ENCODE measurements around the gene COMTD1. TPM values are rescaled to one million over a fixed set of nuclear protein-coding genes. Genes with fewer than 3 reads are reported as not detected.

COMTD1 gene
- total and polyA plus RNA-seq, 7 donors: 7.8 to 147 (median 11.4) TPM

DNA sequence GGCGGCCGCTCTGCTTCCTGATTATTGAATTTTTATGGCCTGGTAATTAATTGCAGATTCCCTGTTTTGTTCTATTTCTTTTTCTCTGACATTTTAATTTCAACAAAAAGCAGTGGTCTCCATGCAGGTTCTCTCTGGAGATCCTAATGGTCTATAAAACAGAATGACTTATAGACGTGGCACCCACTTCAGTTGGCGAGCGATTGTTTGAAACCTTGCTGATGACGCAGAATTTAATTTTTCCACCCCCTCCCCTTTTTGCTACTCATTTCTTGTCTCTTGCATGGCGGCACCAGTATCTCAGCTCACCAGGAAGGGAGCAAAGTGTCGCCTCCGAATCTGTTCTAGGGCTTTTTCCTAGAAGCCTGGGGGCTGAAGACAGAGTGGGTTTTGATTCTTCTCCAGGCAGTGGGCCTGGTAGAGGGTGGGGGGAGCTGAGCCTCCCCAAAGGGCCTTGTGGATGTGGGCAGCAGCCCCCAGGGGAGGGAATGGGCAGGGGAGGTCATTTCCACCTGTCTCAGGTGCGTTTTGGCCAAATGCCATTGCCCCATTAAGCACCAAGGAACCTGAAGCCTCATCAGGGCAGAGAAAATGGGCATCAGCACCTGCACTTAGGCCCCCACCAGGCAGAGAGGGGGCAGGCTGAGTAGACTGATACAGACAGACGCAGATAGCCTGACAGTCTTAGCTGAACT is 3.5 kb upstream of the COMTD1 start:
- Histone ChIP-seq H3K27me3 (no peaks in the 10 kb centered on the region), H3K4me1 (peaks cover 0 to 21% (median 15%) of the 10 kb centered on the region in 4 donors), H3K36me3 (no peaks in the 10 kb centered on the region), H3K9me3 (no peaks in the 10 kb centered on the region), H3K27ac (no peak overlapping the region), H3K4me3 (no peak overlapping the region)
- intact Hi-C loops (cut with DNase I): loop anchor here (5.0 to 10.0 kb wide), 2 partner anchors 414 to 972 kb away; partner anchors contain the start of gene KAT6B
- 92 to 93% methylated on average over 11 of the region's 11 CpGs for WGBS, 2 donors
- DNase-seq: peak; percentile 43
- TF ChIP-seq POLR2A (IDR thresholded peaks at IDR 0.05) (no peak), EP300 (IDR thresholded peaks at IDR 0.05) (no peak), POLR2AphosphoS5 (IDR thresholded peaks at IDR 0.05) (no peak)
- TF ChIP-seq, protein P1, sequence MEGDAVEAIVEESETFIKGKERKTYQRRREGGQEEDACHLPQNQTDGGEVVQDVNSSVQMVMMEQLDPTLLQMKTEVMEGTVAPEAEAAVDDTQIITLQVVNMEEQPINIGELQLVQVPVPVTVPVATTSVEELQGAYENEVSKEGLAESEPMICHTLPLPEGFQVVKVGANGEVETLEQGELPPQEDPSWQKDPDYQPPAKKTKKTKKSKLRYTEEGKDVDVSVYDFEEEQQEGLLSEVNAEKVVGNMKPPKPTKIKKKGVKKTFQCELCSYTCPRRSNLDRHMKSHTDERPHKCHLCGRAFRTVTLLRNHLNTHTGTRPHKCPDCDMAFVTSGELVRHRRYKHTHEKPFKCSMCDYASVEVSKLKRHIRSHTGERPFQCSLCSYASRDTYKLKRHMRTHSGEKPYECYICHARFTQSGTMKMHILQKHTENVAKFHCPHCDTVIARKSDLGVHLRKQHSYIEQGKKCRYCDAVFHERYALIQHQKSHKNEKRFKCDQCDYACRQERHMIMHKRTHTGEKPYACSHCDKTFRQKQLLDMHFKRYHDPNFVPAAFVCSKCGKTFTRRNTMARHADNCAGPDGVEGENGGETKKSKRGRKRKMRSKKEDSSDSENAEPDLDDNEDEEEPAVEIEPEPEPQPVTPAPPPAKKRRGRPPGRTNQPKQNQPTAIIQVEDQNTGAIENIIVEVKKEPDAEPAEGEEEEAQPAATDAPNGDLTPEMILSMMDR (IDR thresholded peaks at IDR 0.05): no peak

DNA sequence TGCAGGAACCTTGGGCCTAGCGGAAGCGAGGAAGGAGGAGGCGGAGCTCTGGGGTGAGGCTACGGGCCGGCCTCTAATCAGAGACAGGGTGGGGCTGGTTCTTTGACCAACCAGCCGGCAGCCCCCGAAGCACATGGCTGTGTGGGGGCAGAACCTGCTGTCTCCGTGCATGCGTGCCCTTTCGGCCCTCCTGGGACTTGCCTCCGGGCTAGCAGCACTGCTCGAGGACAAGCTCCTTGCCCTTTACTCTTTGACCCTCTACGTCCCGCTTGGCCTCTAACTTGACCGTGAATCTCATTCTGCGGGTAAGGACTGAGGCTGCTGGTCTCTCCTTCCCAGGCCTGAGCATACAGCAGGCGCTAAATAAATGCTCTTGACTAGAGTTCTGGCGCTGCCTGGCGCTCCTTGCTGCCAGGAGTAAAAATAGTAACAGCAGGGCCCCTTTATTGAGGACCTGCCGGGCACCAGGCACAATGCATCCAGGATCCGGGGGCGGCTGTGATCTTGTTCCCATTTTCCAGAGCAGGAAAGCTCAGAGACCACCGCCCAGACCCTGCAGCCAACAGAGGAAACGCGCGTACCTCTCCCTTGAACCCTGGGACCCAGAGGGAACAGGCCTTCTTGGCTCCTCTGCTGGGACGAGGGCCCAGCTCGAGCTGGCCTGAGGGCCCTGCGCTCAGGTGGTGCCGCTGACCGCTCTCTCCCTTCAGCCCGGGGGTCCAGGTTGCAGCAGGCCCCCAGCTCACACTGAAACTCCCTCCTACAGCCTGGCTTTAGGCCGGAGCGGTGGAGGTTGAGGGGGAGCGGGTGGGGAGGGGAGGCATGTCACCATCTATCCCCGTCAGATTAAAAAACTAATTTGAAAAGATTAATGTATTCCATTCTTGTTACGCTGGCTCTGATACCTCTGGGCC is 2.7 kb upstream of the COMTD1 start:
- Histone ChIP-seq H3K9me3 (no peaks in the 10 kb centered on the region), H3K4me1 (peaks cover 0 to 25% (median 17%) of the 10 kb centered on the region in 4 donors), H3K36me3 (no peaks in the 10 kb centered on the region), H3K4me3 (no peak overlapping the region), H3K27me3 (no peaks in the 10 kb centered on the region), H3K27ac (no peak overlapping the region)
- WGBS, 2 donors: 86 to 94% methylated on average over 37 of the region's 37 CpGs
- intact Hi-C loops (cut with DNase I): loop anchor here (5.0 to 10.0 kb wide), 2 partner anchors 414 to 971 kb away; partner anchors contain the start of gene KAT6B
- TF ChIP-seq, protein P1 (IDR thresholded peaks at IDR 0.05): no peak
- TF ChIP-seq POLR2AphosphoS5 (IDR thresholded peaks at IDR 0.05) (no peak), POLR2A (IDR thresholded peaks at IDR 0.05) (no peak), EP300 (IDR thresholded peaks at IDR 0.05) (no peak)
- DNase-seq: peak; percentile 56

DNA sequence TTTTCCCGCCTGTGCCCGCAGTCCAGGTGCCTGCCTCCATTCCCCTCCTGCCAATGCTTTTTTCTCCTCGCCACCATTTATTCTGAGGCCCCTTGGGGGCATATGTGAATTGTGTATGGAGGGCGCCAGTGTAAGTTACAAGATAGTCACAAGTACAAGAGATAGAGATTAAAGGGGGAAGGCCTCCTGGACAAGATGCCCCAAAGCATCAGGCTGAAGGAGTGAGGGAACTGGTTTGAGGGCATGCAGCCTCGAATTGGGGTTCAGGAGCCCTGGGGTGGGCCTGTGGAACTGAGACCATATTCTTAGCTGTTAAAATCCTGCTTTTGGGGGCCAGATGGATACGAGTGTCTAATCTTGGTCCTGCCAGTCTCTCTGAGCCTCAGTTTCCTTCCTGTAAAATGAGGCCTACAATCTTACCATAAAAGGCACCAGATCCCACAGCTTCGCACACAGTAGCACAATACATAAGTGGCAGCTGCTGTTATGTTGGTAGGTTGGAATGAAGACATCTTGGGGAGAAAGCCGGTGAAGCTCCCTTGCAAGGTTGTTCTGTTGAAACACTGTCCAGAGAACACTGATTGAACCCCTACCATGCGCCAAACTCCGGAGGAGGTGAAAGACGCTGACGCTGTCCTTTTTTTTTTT is 545 bp upstream of the COMTD1 start:
- H3K27ac ChIP-seq: peak overlapping the region in 1 of 4 donors; percentile 90
- peak; percentile 49 for DNase-seq
- no peaks in the 10 kb centered on the region for H3K9me3 ChIP-seq
- no peaks in the 10 kb centered on the region for H3K27me3 ChIP-seq
- intact Hi-C loops (cut with DNase I): loop anchor here (1.0 to 10.0 kb wide), 4 partner anchors 125 to 992 kb away; partner anchors contain the start of genes KAT6B and SAMD8
- 53 to 54% methylated on average over 12 of the region's 12 CpGs for WGBS, 2 donors
- H3K36me3 ChIP-seq: peaks cover 0 to 16% (median 7%) of the 10 kb centered on the region in 4 donors
- peak overlapping the region in 3 of 4 donors; percentile 62 to 82 (median 82) for H3K4me3 ChIP-seq
- TF ChIP-seq, protein P1 (IDR thresholded peaks at IDR 0.05): no peak
- TF ChIP-seq POLR2A (IDR thresholded peaks at IDR 0.05) (no peak), EP300 (IDR thresholded peaks at IDR 0.05) (no peak), POLR2AphosphoS5 (IDR thresholded peaks at IDR 0.05) (no peak)
- peaks cover 0 to 25% (median 17%) of the 10 kb centered on the region in 4 donors for H3K4me1 ChIP-seq

DNA sequence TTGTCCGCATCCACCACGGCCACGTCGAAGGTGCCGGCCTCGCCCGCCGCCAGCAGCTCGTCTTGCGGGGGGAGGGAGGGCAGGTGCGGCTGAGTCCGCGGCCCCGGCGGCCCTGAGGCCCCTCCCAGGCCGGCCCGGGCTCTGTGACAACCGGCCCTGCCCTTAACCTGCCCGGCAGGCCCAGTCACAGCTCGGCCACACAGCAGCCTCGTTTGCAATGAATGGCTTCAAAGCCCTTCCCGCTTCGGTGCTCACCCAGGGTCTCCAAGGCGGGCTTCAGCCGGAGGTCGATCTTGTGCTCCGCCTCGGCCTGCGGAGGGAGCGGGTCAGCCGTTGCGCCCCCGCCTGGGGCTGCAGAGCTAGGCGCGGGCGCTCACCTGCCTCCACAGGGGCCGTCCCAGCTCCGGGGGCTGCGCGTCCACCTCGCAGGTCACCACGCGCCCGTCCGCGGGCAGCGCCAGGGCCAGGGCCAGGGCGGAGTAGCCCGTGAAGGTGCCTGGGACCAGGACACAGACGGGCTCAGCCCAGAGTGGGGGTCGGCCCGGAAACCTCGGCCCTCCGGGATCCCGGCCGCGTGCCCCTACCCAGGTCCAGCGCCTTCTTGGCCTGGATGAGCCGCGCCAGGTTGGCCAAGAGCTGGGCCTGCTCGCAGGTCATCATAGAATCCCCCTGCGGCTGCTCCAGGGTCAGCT is 928 bp downstream of the COMTD1 start:
- intact Hi-C loops (cut with DNase I): loop anchor here (5.0 to 10.0 kb wide), 2 partner anchors 410 to 968 kb away; partner anchors contain the start of gene KAT6B
- no peaks in the 10 kb centered on the region for H3K27me3 ChIP-seq
- no peaks in the 10 kb centered on the region for H3K9me3 ChIP-seq
- H3K36me3 ChIP-seq: peaks cover 0 to 30% (median 9%) of the 10 kb centered on the region in 4 donors
- DNase-seq: peak; percentile 70
- H3K27ac ChIP-seq: peak overlapping the region; percentile 81 to 90 (median 82)
- TF ChIP-seq POLR2A (IDR thresholded peaks at IDR 0.05): no peak
- no peak for TF ChIP-seq POLR2AphosphoS5 (IDR thresholded peaks at IDR 0.05)
- TF ChIP-seq EP300 (IDR thresholded peaks at IDR 0.05): no peak
- TF ChIP-seq, protein P1 (IDR thresholded peaks at IDR 0.05): no peak
- peak overlapping the region; percentile 62 to 82 (median 77) for H3K4me3 ChIP-seq
- H3K4me1 ChIP-seq: peaks cover 0 to 31% (median 20%) of the 10 kb centered on the region in 4 donors
- WGBS, 2 donors: 0 to 1% methylated on average over 62 of the region's 62 CpGs

Measured in sigmoid colon (tissue), 7 donors.